Fibroblast of the aortic adventitia (primary cell): ENCODE results near the gene RPS21. TPM values are rescaled to one million over a fixed set of nuclear protein-coding genes. Genes with fewer than 3 reads are reported as not detected.

Experiments
- DNase-seq: peaks from one replicate; pipeline ENCODE4 v3.0.0-alpha.2; 2010; ENCODE audit warnings: low read depth
- H3K4me3 ChIP-seq: 2 replicates; pipeline ENCODE4 v1.5.1; 2011; ENCODE audit warnings: low read depth, mild to moderate bottlenecking, control low read depth, low read length, moderate library complexity
- total RNA-seq: library from RNA; depleted of rRNA; stranded (reverse); fragments of >200 nt; gene quantifications from 2 replicates; pipeline ENCODE4 v1.2.3, GENCODE V29; 2012; ENCODE audit warnings: low replicate concordance
- TF ChIP-seq, protein P1 (sequence below): IDR thresholded peaks from 2 replicates; pipeline ENCODE4 v1.5.1; 2011; ENCODE audit warnings: mild to moderate bottlenecking, low read length, control low read depth, inconsistent platforms; ENCODE audit not compliant: insufficient read depth

The RPS21 gene
- total RNA-seq, 1 donor: 1,887 TPM

DNA sequence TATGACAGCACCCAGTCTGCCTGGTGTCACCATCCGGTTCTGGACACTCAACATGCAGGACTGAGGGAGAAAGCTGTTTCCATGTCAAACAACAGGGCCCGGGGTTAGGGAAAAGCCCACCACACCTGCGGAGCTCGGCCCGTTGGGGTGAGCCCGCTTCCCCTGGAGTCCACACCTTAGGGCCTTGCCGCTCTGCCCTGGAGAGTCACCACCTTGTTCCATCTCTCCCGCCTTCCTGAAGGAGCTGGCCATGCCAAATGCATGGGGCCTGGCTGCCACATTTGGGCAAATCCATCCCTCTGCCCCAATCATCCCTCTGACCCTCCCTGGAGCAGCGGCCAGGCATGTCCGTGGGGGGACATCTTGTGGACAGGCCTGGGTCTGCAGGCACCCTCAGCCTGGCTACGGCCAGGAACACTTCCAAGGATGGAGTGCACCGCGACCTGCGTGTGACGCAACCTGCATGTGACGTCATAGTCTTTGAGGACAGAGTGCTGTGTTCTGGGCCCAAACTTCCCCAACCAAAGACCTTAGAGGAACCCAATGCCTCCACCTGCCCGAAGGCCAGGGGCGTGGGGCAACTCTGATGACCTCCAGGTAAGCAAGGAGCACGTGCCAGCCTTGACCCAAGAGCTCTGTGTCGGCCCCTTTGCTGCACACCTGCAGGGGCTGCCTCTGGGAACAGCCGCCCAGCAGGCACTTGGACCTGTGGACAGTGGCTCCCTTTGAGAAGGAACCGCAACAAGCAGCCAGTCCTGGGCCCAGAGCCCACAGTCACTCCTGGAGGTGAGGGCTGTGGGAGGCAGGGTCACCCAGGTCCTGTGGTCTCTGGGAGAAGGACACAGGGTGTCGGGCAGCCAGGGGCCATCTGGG, 18.4 kb downstream of the RPS21 start:
- peak; percentile 46 for DNase-seq
- H3K4me3 ChIP-seq: no peak overlapping the region
- TF ChIP-seq, protein P1, sequence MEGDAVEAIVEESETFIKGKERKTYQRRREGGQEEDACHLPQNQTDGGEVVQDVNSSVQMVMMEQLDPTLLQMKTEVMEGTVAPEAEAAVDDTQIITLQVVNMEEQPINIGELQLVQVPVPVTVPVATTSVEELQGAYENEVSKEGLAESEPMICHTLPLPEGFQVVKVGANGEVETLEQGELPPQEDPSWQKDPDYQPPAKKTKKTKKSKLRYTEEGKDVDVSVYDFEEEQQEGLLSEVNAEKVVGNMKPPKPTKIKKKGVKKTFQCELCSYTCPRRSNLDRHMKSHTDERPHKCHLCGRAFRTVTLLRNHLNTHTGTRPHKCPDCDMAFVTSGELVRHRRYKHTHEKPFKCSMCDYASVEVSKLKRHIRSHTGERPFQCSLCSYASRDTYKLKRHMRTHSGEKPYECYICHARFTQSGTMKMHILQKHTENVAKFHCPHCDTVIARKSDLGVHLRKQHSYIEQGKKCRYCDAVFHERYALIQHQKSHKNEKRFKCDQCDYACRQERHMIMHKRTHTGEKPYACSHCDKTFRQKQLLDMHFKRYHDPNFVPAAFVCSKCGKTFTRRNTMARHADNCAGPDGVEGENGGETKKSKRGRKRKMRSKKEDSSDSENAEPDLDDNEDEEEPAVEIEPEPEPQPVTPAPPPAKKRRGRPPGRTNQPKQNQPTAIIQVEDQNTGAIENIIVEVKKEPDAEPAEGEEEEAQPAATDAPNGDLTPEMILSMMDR: peak; percentile 47

DNA sequence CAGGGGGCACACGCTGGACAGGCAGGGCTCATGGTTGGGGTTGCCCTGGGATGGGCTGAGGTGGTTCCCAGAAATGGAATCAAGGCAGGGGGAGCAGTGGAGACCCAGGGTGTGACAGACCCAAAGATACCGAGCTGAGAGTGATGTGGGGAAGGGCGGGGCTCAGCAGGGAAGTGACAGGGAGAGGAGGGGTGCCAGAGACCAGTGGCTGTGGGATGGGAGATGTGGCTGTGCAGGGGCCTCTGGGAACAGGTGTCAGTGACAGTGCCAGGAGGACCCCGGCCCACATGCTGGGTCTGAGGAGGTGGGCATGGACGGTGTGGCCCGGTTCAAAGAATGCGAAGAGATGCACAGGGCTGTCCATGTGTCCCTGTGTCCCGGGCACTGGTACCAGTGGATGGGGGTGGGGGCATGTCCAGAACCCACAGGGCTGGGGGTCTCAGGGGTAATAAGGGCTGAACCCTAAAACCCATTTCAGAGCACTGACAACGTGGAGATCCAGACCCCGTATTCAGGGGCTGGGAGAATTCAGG, 19.1 kb downstream of the RPS21 start:
- TF ChIP-seq, protein P1: no peak
- DNase-seq: no peak
- peak overlapping the region; percentile 75 for H3K4me3 ChIP-seq

DNA sequence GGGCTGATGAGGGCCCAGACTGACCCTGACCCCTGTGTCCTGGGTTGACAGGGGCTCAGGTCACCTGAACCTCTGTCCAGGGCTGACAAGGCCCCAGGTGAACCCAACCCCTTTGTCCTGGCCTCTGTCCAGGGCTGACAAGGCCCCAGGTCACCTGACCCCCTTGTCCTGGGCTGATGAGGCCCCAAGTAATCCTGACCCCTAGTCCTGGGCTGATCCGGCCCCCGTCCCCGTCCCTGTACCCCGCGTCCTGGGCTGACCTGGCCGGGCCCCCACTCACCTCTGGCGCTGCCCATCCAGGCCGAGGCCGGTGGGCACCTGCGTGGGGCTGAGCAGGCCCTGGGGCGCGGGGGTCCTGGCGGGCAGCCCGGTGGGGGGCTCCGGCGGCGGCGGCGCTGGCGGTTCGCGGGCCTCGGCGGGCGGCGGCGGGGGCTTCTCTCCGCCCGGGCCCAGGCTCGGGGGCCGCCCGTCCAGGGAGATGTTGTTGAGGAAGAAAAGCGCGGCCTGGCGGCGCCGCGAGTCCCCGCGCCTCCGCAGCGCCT, 19.8 kb downstream of the RPS21 start:
- no peak for DNase-seq
- H3K4me3 ChIP-seq: peak overlapping the region; percentile 75
- TF ChIP-seq, protein P1: no peak

DNA sequence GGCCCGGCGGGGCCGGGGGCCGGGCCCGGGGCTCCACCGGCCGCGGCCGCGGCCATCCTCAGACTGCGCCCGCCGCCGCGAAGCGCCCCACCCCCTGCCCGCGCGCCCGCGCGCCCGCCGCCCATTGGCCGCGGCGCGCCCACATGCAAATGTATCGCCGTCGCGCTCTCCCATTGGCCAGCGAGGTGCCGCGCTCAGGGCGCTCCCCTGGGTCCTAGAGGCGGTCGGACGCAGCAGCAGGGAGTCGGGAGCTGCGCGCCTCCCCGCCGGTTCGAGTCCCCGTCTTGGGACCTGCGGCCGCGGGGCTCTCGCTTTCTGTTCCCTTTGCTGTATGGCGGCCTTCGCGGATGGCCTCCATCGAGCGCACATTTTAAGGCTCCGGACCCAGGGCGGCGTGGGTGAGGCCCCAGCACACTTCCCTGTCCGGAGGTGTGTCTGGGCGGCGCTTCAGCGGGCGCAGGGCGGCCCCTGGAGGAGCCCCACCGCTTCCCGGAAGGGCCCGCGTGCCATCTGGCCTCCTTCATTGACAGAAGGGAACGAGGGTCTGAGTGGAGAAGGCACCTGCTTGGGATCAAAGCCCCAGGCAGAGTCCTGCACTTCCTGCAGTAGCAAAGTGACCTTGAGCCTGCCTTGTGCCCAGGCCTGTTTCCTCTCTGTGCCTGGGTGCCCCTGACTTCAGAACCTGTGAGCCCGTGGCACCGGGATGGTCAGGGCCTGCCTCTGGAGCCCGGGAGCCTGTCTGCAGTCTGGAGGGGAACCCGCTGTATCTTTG, 20.5 kb downstream of the RPS21 start, which contains the start of gene CABLES2:
TSS of gene CABLES2 (minus strand) at position 65 of the 772 bp plus-strand sequence. CDS start at position 56, 9 bp downstream.
- H3K4me3 ChIP-seq: peak within 1 kb of the TSS; percentile 75
- TF ChIP-seq, protein P1: no peak
- peak; percentile 90 for DNase-seq

DNA sequence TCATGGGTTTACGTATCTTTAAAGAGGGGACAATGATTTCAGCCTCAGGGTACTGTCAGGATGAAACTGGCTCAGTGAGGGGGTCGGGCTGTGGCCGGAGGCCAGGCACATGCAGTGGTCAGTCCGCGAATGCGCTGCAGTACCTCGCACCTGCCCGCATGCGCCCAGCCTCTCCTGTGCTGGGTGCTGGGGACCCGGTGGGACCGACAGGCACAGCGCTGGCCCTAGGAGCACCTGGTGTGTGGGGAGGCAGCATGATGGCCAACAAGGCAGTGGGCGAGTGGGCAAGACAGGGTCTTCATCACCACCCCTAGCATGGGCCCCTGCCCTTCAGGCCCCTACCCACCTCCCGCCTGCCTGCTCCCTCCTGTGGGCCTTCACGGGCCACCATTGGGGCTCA, 21.2 kb downstream of the RPS21 start:
- TF ChIP-seq, protein P1: no peak
- DNase-seq: no peak
- no peak overlapping the region for H3K4me3 ChIP-seq

DNA sequence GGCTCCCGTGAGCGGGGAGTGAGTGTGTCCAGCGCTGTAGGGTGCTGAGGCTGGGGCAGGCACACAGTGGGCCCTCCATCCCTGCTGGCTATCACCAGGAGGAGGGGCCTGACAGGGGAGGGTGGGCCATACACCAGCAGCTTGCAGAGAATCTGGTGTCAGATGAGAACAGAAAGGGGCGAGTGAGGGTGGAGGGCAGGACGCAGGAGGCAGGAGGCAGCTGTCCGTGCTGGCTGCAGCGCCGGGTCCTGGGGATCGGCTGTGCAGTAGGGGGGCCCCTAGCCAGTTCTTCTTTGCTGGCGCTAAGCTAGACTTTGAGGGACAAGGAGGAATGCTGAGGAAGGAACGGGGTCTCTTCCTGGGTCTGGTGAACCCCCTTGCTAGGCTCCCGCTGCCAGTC, 21.7 kb downstream of the RPS21 start:
- DNase-seq: no peak
- TF ChIP-seq, protein P1: no peak
- no peak overlapping the region for H3K4me3 ChIP-seq
